PC-9 (cell line): ENCODE results near the gene SMAD1. TPM values are rescaled to one million over a fixed set of nuclear protein-coding genes. Genes with fewer than 3 reads are reported as not detected.

Source experiments
- BruUV-seq: library from RNA; stranded (reverse); fragments of 400-500 nt; replicated peaks from 2 replicates; lab custom pipeline; 2021; lab: Mats Ljungman, UMichigan
- CTCF ChIA-PET: fragments of 300-600 bp; sonication (Branson Sonifier 250); formaldehyde crosslinking; loops from one replicate; lab custom pipeline; 2022; ENCODE audit warnings: antibody characterized with exemption; lab: Charles Lee
- POLR2A ChIA-PET: fragments of 300-600 bp; sonication (Branson Sonifier 250); formaldehyde crosslinking; loops from one replicate; lab custom pipeline; 2022; ENCODE audit warnings: antibody characterized with exemption; ENCODE audit not compliant: unreplicated experiment; lab: Charles Lee
- DNase-seq, 2 experiments: peaks; one replicate each; pipeline versions ENCODE4 v3.0.0 to v3.0.0-alpha.2; 2015 to 2022; ENCODE audit warnings: mixed read lengths in 1 of 2
- H2AFZ ChIP-seq: fragments of 200-600 bp; sonication (generic); 2 replicates; pipeline ENCODE4 v1.8.1; 2017; ENCODE audit warnings: antibody characterized with exemption
- H3F3A ChIP-seq: fragments of 200-600 bp; sonication (generic); 2 replicates; pipeline ENCODE4 v1.8.1; 2017; ENCODE audit warnings: antibody characterized with exemption, mild to moderate bottlenecking, low read depth; ENCODE audit not compliant: insufficient read depth
- H3K27ac ChIP-seq: fragments of 200-600 bp; sonication (generic); 2 replicates; pipeline ENCODE4 v1.6.1; 2016; ENCODE audit warnings: mixed run types
- H3K27me3 ChIP-seq: fragments of 200-600 bp; sonication (generic); 2 replicates; pipeline ENCODE4 v1.6.1; 2016; ENCODE audit warnings: low read depth, mixed run types; ENCODE audit not compliant: insufficient read depth
- H3K36me3 ChIP-seq: fragments of 200-600 bp; sonication (generic); 2 replicates; pipeline ENCODE4 v1.6.1; 2016; ENCODE audit warnings: low read depth, mixed run types
- H3K4me1 ChIP-seq: fragments of 200-600 bp; sonication (generic); replicated peaks from 2 replicates; pipeline ENCODE4 v1.6.1; 2016; ENCODE audit warnings: mixed run types; ENCODE audit not compliant: insufficient read depth
- H3K4me2 ChIP-seq: fragments of 200-600 bp; sonication (generic); 2 replicates; pipeline ENCODE4 v1.6.1; 2017; ENCODE audit warnings: mixed run types
- H3K4me3 ChIP-seq: fragments of 200-600 bp; sonication (generic); 2 replicates; pipeline ENCODE4 v1.6.1; 2016; ENCODE audit warnings: mixed run types
- H3K79me2 ChIP-seq: fragments of 200-600 bp; sonication (generic); 2 replicates; pipeline ENCODE4 v1.6.1; 2017; ENCODE audit warnings: low read depth, mixed run types
- H3K9me2 ChIP-seq: fragments of 200-600 bp; sonication (generic); 2 replicates; pipeline ENCODE4 v1.8.1; 2017; ENCODE audit warnings: mild to moderate bottlenecking; ENCODE audit not compliant: insufficient read depth
- H3K9me3 ChIP-seq: fragments of 200-600 bp; sonication (generic); 2 replicates; pipeline ENCODE4 v1.8.1; 2016; ENCODE audit warnings: low read depth; ENCODE audit not compliant: insufficient read depth
- H4K20me1 ChIP-seq: fragments of 200-600 bp; sonication (generic); 2 replicates; pipeline ENCODE4 v1.8.1; 2017; ENCODE audit not compliant: insufficient read depth
- EZH2 ChIP-seq: fragments of 200-600 bp; sonication (generic); IDR thresholded peaks from 2 replicates; pipeline ENCODE4 v1.8.0; 2017; ENCODE audit warnings: antibody characterized with exemption, low read depth
- intact Hi-C: fragments of 100-400 bp; cut with micrococcal nuclease; formaldehyde crosslinking; loops from one replicate; pipeline ENCODE4 v1.10.0; 2022; ENCODE audit not compliant: unreplicated experiment
- total RNA-seq: library from RNA; stranded (reverse); gene quantifications from 2 replicates; pipeline ENCODE4 v1.2.3, GENCODE V29; 2021
- TF ChIP-seq, protein P1 (sequence below): fragments of 200-600 bp; sonication (generic); conservative IDR thresholded peaks from 2 replicates; pipeline ENCODE4 v1.6.1; 2017; ENCODE audit warnings: mixed run types, antibody characterized with exemption, mild to moderate bottlenecking, moderate library complexity

The SMAD1 gene
- total RNA-seq, 1 experiment from 2014 or later = 15.1 TPM

- Histone ChIP-seq H3K27me3 (no peaks in the 10 kb centered on the region), H3K27ac (no peak overlapping the region), H2AFZ (no peak overlapping the region), H3K4me2 (no peak overlapping the region), H3K9me2 (no peaks in the 10 kb centered on the region), H3F3A (no peaks in the 10 kb centered on the region), H3K4me1 (no peaks in the 10 kb centered on the region), H3K79me2 (no peaks in the 10 kb centered on the region), H3K4me3 (no peak overlapping the region), H3K9me3 (0 out of 2 replicates have a peak, but pooled peaks cover 5% of the 10 kb centered on the region), H4K20me1 (no peaks in the 10 kb centered on the region), H3K36me3 (no peaks in the 10 kb centered on the region)
- ChIA-PET CTCF (no interaction called here), POLR2A (no interaction called here)
- DNase-seq = no peak
- intact Hi-C loops = no loop called here
- TF ChIP-seq EZH2 = no peak
- TF ChIP-seq, protein P1, sequence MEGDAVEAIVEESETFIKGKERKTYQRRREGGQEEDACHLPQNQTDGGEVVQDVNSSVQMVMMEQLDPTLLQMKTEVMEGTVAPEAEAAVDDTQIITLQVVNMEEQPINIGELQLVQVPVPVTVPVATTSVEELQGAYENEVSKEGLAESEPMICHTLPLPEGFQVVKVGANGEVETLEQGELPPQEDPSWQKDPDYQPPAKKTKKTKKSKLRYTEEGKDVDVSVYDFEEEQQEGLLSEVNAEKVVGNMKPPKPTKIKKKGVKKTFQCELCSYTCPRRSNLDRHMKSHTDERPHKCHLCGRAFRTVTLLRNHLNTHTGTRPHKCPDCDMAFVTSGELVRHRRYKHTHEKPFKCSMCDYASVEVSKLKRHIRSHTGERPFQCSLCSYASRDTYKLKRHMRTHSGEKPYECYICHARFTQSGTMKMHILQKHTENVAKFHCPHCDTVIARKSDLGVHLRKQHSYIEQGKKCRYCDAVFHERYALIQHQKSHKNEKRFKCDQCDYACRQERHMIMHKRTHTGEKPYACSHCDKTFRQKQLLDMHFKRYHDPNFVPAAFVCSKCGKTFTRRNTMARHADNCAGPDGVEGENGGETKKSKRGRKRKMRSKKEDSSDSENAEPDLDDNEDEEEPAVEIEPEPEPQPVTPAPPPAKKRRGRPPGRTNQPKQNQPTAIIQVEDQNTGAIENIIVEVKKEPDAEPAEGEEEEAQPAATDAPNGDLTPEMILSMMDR = no peak
- BruUV-seq = no TSS peak
These were observed 8.4 kb upstream of the SMAD1 start for GRCh38 chr4:145473203-145473602.

- Histone ChIP-seq H3K27me3 (no peaks in the 10 kb centered on the region), H3K4me3 (no peak overlapping the region), H3K9me3 (no peaks in the 10 kb centered on the region), H3K36me3 (no peaks in the 10 kb centered on the region), H3K4me2 (peak overlapping the region; percentile 95; the same call in 1 of the 2 replicates), H3K4me1 (peaks cover 22% of the 10 kb centered on the region), H4K20me1 (no peaks in the 10 kb centered on the region), H3K27ac (no peak overlapping the region), H2AFZ (no peak overlapping the region), H3K79me2 (peaks cover 27% of the 10 kb centered on the region), H3K9me2 (no peaks in the 10 kb centered on the region), H3F3A (no peaks in the 10 kb centered on the region; the same call in 1 of the 2 replicates)
- TF ChIP-seq, protein P1 = no peak
- no peak for TF ChIP-seq EZH2
- POLR2A ChIA-PET = no interaction called here
- no TSS peak for BruUV-seq
- peak in 1 of 2 experiments; percentile 37 for DNase-seq
- intact Hi-C loops = loop anchor here (5.0 kb wide), 2 partner anchors 67 to 248 kb away; no protein-coding TSS in a partner anchor
- CTCF ChIA-PET = no interaction called here
These were observed 1.4 kb upstream of the SMAD1 start for GRCh38 chr4:145480257-145480656.

GRCh38 chr4:145481942-145482208, 222 bp downstream of the SMAD1 start:
- Histone ChIP-seq H3K4me2 (peak overlapping the region; percentile 95; the same call in 1 of the 2 replicates), H3K79me2 (peaks cover 41% of the 10 kb centered on the region), H3K9me3 (no peaks in the 10 kb centered on the region), H3K4me1 (peaks cover 22% of the 10 kb centered on the region), H3F3A (no peaks in the 10 kb centered on the region; the same call in 1 of the 2 replicates), H2AFZ (peak overlapping the region; percentile 90; the same call in 1 of the 2 replicates), H3K27me3 (no peaks in the 10 kb centered on the region), H4K20me1 (no peaks in the 10 kb centered on the region), H3K4me3 (peak overlapping the region; percentile 86; the same call in 1 of the 2 replicates), H3K36me3 (no peaks in the 10 kb centered on the region), H3K27ac (peak overlapping the region; percentile 71; the same call in 1 of the 2 replicates), H3K9me2 (no peaks in the 10 kb centered on the region)
- intact Hi-C loops = loop anchor here (2.0 to 5.0 kb wide), 3 partner anchors 65 to 250 kb away; no protein-coding TSS in a partner anchor
- BruUV-seq = no TSS peak
- DNase-seq = no peak
- ChIA-PET POLR2A (interaction anchor here (0.6 kb wide), 1 partner anchor 256 kb away, joined by 17 read pairs; no protein-coding TSS in a partner anchor), CTCF (no interaction called here)
- TF ChIP-seq, protein P1 = no peak
- no peak for TF ChIP-seq EZH2
